Natural killer cell treated with Interleukin-12 subunit alpha and Interleukin-12 subunit beta and Interleukin-15 and Interleukin-18, amount 100 ng/mL, for 72 hours (primary cell): Measurements from ENCODE around the gene TMEM59. TPM values are rescaled to one million over a fixed set of nuclear protein-coding genes. Genes with fewer than 3 reads are reported as not detected.
A peak's percentile ranks its signal among the peaks of the same experiment; 100 is the strongest.
"Not testable (repeated sequence)": the region's sequence is repeated elsewhere in the genome, so short reads cannot be mapped to it uniquely, and the experiment has no call there.

Experiments used
- ATAC-seq, 2 donors: fragments of 150-1000 bp; cut with Tn5 transposase in 1 of 2; sonication (Bioruptor Pico), chemical (Tn5 transposase) in 1 of 2; 2 replicates each; pipeline ENCODE4 v1.10.0; 2021
- DNase-seq: peaks from one replicate; pipeline ENCODE4 v3.0.0; 2022; ENCODE audit warnings: low spot score
- H3K27ac Mint-ChIP-seq, 2 donors: 1 replicate in 1 of 2; 2 replicates in 1 of 2; pipeline ENCODE4 v1.8.0; 2022; ENCODE audit warnings: mixed read lengths in 2 of 2, mild to moderate bottlenecking in 1 of 2, moderate library complexity in 1 of 2
- H3K27me3 Mint-ChIP-seq, 2 donors: 1 replicate in 1 of 2; 2 replicates in 1 of 2; pipeline ENCODE4 v1.8.0; 2022; ENCODE audit warnings: mixed read lengths in 2 of 2
- H3K36me3 Mint-ChIP-seq: one replicate; pipeline ENCODE4 v1.8.0; 2022; ENCODE audit warnings: mixed read lengths
- H3K4me1 Mint-ChIP-seq, 2 donors: 1 replicate in 1 of 2; 2 replicates in 1 of 2; pipeline ENCODE4 v1.8.0; 2022; ENCODE audit warnings: low read depth in 2 of 2, mixed read lengths in 2 of 2, mild to moderate bottlenecking in 1 of 2
- H3K4me3 Mint-ChIP-seq: one replicate; pipeline ENCODE4 v1.8.0; 2022; ENCODE audit warnings: mixed read lengths
- H3K9me3 Mint-ChIP-seq: 2 replicates; pipeline ENCODE4 v1.8.0; 2022; ENCODE audit warnings: mixed read lengths
- total RNA-seq, 2 donors: library from RNA; stranded (reverse); gene quantifications; one replicate each; pipeline ENCODE4 v1.2.3, GENCODE V29; 2022

TMEM59 gene, protein sequence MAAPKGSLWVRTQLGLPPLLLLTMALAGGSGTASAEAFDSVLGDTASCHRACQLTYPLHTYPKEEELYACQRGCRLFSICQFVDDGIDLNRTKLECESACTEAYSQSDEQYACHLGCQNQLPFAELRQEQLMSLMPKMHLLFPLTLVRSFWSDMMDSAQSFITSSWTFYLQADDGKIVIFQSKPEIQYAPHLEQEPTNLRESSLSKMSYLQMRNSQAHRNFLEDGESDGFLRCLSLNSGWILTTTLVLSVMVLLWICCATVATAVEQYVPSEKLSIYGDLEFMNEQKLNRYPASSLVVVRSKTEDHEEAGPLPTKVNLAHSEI
- total RNA-seq: 100 to 1,000 TPM in 1 of 2 donors, 10 to 100 TPM in 1; 85.9 to 239 TPM

DNA sequence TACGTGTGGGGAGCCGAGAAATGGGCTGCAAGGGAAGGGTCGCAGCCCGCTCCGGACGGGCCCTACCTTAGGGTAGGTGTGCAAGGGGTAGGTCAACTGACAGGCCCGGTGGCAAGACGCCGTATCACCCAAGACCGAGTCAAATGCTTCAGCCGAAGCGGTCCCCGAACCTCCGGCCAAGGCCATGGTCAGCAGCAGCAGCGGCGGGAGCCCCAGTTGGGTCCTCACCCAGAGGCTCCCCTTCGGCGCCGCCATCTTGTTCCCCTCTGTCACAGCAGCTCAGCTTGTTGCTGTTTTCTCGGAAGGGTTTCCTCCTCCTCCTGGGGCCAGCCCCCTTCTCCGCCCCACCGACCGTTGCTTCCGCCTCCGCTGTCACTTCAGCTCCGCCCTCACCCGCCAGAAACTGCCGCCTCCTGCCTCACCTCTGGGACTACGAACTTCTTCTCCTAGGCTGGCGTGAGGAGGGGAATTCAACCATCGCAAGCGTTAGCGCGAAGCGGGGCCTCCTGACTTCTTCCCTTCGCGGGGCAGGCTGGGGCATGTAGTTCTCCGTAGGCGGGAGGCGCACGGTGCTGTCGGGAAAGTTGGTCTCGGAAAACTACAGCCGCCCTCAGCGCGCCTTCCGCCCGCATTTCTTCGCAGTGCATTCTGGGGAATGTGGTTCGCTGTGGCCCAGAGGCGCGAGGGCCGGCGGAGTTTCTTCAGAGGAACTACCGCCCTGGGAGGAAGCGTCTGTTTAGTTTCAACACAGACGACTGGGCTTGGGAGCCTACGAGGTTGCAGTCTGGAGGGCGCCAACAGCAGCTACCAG, at the start of gene TMEM59, which contains the start of gene TCEANC2:
Gene TMEM59 (minus strand): TSS at position 271 of the 811 bp plus-strand sequence. CDS start 16 bp downstream, at position 255.
Gene TCEANC2 (plus strand): TSS at position 675 of the 811 bp plus-strand sequence. CDS start 815 bp downstream, outside the sequence.
- peaks cover 23 to 24% of the 10 kb centered on the region in 2 donors for H3K4me1 Mint-ChIP-seq
- ATAC-seq: peak; percentile 97
- peak; percentile 100 for DNase-seq
- H3K4me3 Mint-ChIP-seq: no peak within 1 kb of the TSS
- H3K27ac Mint-ChIP-seq: no peak within 1 kb of the TSS
- H3K9me3 Mint-ChIP-seq: no peaks in the 10 kb centered on the region
- H3K27me3 Mint-ChIP-seq: no peaks in the 10 kb centered on the region
- peaks cover 10% of the 10 kb centered on the region for H3K36me3 Mint-ChIP-seq

DNA sequence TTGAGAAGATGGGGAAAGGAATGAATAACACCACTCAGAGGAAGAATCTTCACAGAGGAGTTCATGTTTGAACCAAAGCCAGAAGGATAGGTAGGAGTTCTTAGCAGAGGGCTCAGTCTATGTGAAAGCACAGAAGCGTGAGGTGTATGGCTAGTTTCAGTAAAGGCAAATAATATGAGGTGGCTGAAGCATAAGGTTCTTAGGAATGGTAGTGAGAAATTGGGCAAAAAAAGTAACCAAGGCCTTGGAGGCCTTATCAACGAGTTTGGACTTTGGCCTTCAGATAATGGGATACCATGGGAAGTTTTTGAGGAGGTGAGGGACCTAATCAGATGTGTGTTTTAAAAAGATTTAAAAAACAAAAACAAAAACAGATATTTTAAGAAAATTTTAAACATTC, 47.5 kb upstream of the TMEM59 start:
- peaks cover 2 to 9% of the 10 kb centered on the region in 2 donors for H3K4me1 Mint-ChIP-seq
- H3K9me3 Mint-ChIP-seq: no peaks in the 10 kb centered on the region
- H3K27ac Mint-ChIP-seq: peak overlapping the region in 1 of 2 donors; percentile 7
- H3K36me3 Mint-ChIP-seq: peaks cover 5% of the 10 kb centered on the region
- ATAC-seq (no peak), DNase-seq (no peak)
- H3K4me3 Mint-ChIP-seq: no peak overlapping the region
- no peaks in the 10 kb centered on the region for H3K27me3 Mint-ChIP-seq

DNA sequence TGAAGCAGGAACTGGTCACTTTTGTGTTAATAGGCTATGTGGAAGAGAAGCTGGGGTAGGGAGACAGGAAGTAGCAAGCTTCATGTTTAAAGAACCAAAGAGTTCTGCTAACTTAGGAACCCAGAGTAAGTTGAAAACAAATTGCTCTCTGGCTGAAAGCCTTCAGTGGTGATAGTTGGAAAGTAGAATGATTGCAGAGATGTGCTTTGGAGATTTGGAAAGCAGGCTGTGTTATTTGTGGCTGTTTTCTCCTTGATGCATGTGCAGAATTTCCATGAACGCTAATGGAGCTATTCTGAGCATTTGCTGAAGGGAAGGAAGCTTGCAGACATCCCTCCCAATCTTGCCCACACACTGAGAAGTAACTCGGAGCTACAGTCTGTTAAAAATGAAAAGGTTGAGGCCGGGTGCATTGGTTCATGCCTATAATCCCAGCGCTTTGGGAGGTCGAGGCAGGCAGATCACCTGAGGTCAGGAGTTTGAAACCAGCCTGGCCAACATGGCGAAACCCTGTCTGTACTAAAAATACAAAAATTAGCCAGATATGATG, 46.1 kb upstream of the TMEM59 start:
- no peak for DNase-seq
- peaks cover 7% of the 10 kb centered on the region for H3K36me3 Mint-ChIP-seq

DNA sequence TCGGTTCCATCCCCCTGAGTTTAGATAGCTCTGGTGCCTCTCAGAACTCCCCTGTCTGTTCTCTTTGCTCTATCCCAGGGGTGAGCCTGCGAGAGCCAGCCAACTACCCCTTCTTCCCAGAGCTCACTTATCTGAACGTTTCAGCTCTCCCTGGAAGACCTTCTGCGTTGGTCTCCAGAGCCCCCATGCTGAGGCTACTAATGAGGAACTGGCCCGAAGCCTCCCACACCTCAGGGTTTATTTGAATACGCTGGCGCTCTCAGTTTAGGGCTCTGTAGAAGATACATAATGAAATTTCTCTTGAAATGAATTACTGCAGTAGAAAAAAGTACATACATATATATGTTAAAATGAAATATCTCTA, 43.9 kb upstream of the TMEM59 start:
- no peaks in the 10 kb centered on the region for H3K27me3 Mint-ChIP-seq
- H3K4me1 Mint-ChIP-seq: peaks cover 13% of the 10 kb centered on the region in 2 donors
- no peak overlapping the region for H3K4me3 Mint-ChIP-seq
- no peak for ATAC-seq
- H3K36me3 Mint-ChIP-seq: peaks cover 10% of the 10 kb centered on the region
- no peaks in the 10 kb centered on the region for H3K9me3 Mint-ChIP-seq
- DNase-seq: no peak
- H3K27ac Mint-ChIP-seq: peak overlapping the region in 1 of 2 donors; percentile 49

More for the DNA sequence above, 46.1 kb upstream of the TMEM59 start:
- peaks cover 10 to 13% of the 10 kb centered on the region in 2 donors for H3K4me1 Mint-ChIP-seq
- H3K27me3 Mint-ChIP-seq: no peaks in the 10 kb centered on the region
- ATAC-seq: no peak
- H3K9me3 Mint-ChIP-seq: no peaks in the 10 kb centered on the region
- H3K27ac Mint-ChIP-seq: no peak overlapping the region
- H3K4me3 Mint-ChIP-seq: no peak overlapping the region

DNA sequence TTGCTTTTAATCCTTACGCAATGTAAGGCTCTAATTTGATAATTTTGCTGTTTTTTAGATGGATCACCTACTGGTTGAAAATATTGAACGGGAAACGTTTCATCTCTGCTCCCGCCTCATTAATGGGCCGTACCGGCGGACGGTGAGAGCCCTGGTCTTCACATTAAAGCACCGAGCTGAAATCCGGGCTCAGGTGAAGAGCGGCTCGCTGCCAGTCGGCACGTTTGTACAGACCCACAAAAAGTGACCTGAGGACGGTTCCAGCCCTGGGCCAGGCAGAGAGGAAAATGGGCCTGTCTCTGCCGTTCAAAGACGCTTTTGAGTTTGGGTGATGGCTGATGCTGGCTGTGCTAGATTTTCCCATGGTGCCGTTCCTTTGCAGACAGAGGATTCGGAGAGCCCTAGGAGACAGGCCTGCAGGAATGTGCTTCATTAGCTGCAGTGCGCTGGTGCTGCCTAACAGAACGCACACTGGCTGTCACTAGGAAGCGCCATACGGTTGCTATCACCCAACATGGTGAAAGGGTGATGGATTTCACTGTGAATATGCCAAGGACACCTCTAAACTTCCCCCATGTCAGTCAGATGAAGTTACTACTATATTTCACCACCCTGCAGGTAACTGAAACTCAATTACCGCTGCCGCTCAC, 43.3 kb upstream of the TMEM59 start:
- ATAC-seq: no peak
- H3K4me1 Mint-ChIP-seq: peaks cover 13% of the 10 kb centered on the region in 2 donors
- peak overlapping the region; percentile 17 to 49 for H3K27ac Mint-ChIP-seq
- peaks cover 10% of the 10 kb centered on the region for H3K36me3 Mint-ChIP-seq
- H3K27me3 Mint-ChIP-seq: no peaks in the 10 kb centered on the region
- H3K4me3 Mint-ChIP-seq: no peak overlapping the region
- H3K9me3 Mint-ChIP-seq: no peaks in the 10 kb centered on the region
- no peak for DNase-seq

DNA sequence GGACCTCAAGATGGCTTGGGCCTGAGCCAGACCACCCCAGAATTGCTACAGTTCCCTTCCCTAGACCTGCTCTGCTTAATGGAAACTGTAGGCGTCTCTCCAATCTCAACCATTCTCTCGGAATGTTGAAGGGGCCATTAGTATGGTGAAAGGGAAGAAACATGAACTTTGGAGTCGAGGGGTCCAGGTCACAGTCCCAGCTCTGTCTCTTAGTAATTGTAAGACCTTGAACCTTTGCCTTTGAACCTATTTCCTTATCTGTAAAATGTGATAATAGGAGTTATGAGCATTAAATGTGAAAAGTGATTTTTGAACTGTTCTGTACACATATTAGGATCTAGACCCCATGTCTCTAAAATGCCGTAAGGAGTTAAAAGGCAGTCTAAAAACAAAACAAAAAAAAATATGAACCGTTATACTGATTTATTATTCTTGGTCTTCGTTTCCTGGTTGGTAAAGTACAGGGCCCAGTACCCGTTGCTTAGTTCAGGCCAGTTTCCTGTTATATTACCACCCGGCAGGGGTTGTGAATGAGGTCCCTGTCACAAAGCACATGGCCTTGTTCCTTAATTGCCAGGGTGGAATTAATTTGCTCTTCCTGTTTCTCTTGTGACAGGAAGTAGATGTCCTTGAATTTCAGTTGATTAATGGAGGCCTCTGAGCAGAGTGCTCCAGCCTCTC, 42.7 kb upstream of the TMEM59 start:
- ATAC-seq: peak in 1 of 2 donors; percentile 41
- H3K9me3 Mint-ChIP-seq: no peaks in the 10 kb centered on the region
- H3K27ac Mint-ChIP-seq: peak overlapping the region; percentile 17 to 31
- DNase-seq: no peak
- H3K4me3 Mint-ChIP-seq: no peak overlapping the region
- peaks cover 13% of the 10 kb centered on the region in 2 donors for H3K4me1 Mint-ChIP-seq
- H3K36me3 Mint-ChIP-seq: peaks cover 10% of the 10 kb centered on the region
- H3K27me3 Mint-ChIP-seq: no peaks in the 10 kb centered on the region

DNA sequence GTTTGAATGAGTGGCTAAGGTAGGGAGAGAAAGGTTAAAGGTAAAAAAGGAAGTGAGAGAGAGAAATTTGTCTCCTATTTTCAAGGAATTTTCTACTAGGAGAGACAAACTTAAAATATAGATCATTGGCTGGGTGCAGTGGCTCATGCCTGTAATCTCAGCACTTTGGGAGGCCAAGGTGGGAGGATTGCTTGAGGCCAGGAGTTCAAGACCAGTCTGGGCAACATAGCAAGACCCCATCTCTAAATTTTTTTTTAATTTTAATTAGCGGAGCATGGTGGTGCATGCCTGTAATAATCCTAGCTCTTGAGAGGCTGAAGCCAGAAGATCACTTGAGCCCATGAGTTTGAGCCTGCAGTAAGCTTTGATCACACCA, 41.7 kb upstream of the TMEM59 start:
- Mint-ChIP-seq H3K27ac (peak overlapping the region in 1 of 2 donors; percentile 36), H3K4me1 (peaks cover 13% of the 10 kb centered on the region in 2 donors), H3K36me3 (peaks cover 10% of the 10 kb centered on the region)
- not testable (repeated sequence) for H3K9me3 Mint-ChIP-seq, H3K4me3 Mint-ChIP-seq, ATAC-seq, H3K27me3 Mint-ChIP-seq, DNase-seq

DNA sequence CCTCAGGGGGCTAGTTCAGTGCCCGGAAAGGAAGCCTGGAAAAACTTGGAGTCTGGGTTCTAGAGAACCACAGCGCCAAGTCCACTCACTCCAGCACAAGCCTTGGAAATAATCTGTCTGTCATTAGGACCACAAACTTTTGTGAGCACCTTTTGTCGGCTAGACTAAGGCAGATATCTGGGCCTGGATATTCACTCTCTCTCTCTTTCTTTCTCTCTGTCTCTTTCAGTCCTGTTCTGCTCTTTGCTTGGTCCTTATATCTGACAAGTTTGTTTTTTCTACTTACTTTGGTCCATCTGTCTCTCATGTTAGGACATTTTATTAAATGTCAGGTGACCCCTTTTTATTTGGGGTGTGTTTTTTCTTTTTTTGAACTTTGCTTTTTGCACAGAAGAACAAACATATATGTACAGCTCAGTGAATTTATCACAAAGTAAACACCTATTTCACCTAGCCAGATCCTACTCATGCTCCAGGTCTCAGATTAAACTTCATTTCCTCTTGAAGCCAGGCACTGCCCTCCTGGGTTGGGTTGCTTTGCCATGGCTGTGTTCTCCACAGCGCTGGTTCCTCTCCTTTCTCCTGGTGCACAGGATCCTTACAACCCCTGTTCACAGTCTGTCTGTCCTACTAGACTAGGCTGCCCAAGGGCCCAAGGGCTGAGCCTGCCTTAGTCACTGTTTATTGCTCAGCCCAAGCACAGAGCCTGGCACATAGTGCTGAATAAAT, 41.2 kb upstream of the TMEM59 start:
- Mint-ChIP-seq H3K27me3 (no peaks in the 10 kb centered on the region), H3K27ac (peak overlapping the region in 1 of 2 donors; percentile 36), H3K4me1 (peaks cover 13% of the 10 kb centered on the region in 2 donors), H3K4me3 (no peak overlapping the region), H3K36me3 (peaks cover 10% of the 10 kb centered on the region), H3K9me3 (no peaks in the 10 kb centered on the region)
- ATAC-seq: no peak
- DNase-seq: no peak

DNA sequence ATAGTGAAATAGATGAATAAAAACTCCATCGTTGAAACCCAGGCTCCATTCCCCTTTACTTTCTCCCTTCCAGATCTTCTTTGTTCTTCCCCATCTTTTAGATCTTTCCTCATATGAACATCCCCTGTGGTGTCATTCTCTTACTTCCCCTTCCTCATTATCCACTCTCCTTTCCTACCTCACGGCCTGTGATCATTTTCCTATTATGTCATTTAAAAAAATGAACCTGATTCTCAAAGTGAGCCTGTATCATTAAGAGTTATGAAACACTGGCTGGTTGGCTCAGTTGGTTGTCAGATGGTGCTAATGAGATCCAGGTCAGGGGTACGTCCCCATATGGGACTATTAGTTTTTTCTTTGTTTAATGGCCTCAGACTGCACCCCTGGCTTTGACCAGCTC, 38.7 kb upstream of the TMEM59 start:
- Mint-ChIP-seq H3K4me1 (peaks cover 13 to 16% of the 10 kb centered on the region in 2 donors), H3K27ac (no peak overlapping the region), H3K36me3 (peaks cover 6% of the 10 kb centered on the region), H3K4me3 (no peak overlapping the region), H3K27me3 (no peaks in the 10 kb centered on the region), H3K9me3 (no peaks in the 10 kb centered on the region)
- ATAC-seq (no peak), DNase-seq (no peak)

DNA sequence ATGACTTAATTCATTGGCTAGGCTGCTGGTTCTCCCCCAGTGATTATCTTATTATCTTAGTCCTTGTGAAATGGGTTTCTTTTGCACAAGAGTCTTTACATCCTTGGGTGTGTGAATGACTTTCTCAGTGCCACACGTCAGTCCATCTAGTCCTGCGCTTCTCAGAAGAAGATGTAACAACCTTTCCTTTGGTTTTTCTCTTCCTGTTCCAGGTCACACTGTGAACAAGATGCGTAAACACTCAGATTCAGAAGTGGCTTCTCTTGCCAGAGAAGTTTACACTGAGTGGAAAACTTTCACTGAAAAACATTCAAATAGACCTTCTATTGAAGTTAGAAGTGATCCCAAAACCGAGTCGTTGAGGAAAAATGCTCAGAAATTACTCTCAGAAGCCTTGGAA, 35.4 kb upstream of the TMEM59 start:
- Mint-ChIP-seq H3K36me3 (no peaks in the 10 kb centered on the region), H3K27me3 (no peaks in the 10 kb centered on the region), H3K27ac (peak overlapping the region; percentile 16 to 55), H3K9me3 (no peaks in the 10 kb centered on the region), H3K4me3 (no peak overlapping the region), H3K4me1 (peaks cover 0 to 7% of the 10 kb centered on the region in 2 donors)
- no peak for DNase-seq
- peak; percentile 59 to 72 for ATAC-seq

DNA sequence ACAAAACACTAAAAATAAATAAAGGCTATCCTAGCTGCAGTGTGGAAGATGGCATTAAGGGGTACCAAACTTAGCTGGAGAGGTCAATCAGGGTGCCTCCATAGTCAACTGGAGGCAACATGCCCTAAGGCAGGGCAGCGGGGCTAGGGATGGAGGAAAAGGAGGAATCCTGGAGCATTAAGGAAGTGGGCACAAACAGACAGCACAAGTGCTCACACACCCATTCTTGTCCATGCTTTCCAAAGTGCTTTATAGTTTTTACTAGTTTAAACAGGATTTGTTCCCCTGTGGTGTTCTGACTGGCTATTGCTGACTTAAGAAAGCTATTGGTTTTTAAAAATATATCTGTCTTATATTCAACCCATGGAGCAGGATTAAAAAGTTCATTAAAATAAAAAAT, 33.8 kb upstream of the TMEM59 start:
- H3K27me3 Mint-ChIP-seq: no peaks in the 10 kb centered on the region
- no peak for DNase-seq
- no peak for ATAC-seq

DNA sequence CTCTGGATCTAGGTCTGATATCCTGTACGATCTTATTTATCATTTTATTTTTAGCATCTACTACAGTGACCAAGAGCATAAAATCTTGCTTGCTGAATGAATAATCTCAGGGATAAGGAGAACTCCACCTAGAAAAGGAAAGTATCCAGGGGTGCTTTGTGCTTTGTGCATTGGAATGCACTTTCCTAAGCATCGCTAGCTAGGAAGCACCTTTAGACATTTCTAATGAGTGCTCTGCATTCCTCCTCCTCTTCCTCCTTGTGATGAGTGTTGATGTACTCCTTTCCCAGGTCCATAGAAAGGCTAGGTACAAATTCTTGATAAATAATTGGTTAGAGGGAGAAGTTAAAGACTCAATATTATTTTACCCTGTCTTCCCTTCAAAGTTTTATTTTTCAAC, 31.8 kb upstream of the TMEM59 start:
- H3K4me1 Mint-ChIP-seq: peaks cover 5 to 10% of the 10 kb centered on the region in 2 donors
- H3K36me3 Mint-ChIP-seq: no peaks in the 10 kb centered on the region
- no peaks in the 10 kb centered on the region for H3K9me3 Mint-ChIP-seq
- no peak overlapping the region for H3K4me3 Mint-ChIP-seq
- DNase-seq (no peak), ATAC-seq (no peak)
- H3K27me3 Mint-ChIP-seq: no peaks in the 10 kb centered on the region
- H3K27ac Mint-ChIP-seq: no peak overlapping the region

More for the DNA sequence above, 33.8 kb upstream of the TMEM59 start:
- no peaks in the 10 kb centered on the region for H3K9me3 Mint-ChIP-seq
- H3K4me1 Mint-ChIP-seq: peaks cover under 1 to 7% of the 10 kb centered on the region in 2 donors
- H3K27ac Mint-ChIP-seq: peak overlapping the region in 1 of 2 donors; percentile 16
- no peak overlapping the region for H3K4me3 Mint-ChIP-seq
- no peaks in the 10 kb centered on the region for H3K36me3 Mint-ChIP-seq
